Erythroblast (primary cell): Measurements from ENCODE around the gene TENM3.

Experiments used
- GATA1 ChIP-seq: IDR thresholded peaks from 2 replicates; pipeline ENCODE4 v1.6.1; 2011; ENCODE audit warnings: low read depth, mild to moderate bottlenecking, control low read depth, low read length, moderate library complexity
- POLR2A ChIP-seq: IDR thresholded peaks from 2 replicates; pipeline ENCODE4 v1.6.1; 2011; ENCODE audit warnings: mild to moderate bottlenecking, low read length

GRCh38 chr4:182493377-182493776 is 250.2 kb downstream of the TENM3 start:
- TF ChIP-seq POLR2A (no peak), GATA1 (no peak)
